ENCODE results near the gene ZNF540. TPM values are rescaled to one million over a fixed set of nuclear protein-coding genes. Genes with fewer than 3 reads are reported as not detected.
A peak's percentile ranks its signal among the peaks of the same experiment; 100 is the strongest.
"Not testable (repeated sequence)": the region's sequence is repeated elsewhere in the genome, so short reads cannot be mapped to it uniquely, and the experiment has no call there.

Gene ZNF540
- total RNA-seq (2014; rRNA removed; shearing (Covaris generic)) = 0.92 TPM in 1 of 2 replicates, not detected in the other
- polyA plus RNA-seq (2015; cell fraction: cytosol; rRNA removed) = 0.19 and 0.39 TPM in 2 replicates
- polyA plus RNA-seq (2015; cell fraction: nucleus; rRNA removed) = 1.3 and 2.2 TPM in 2 replicates

- in situ Hi-C loops (cut with HindIII; ENCODE audit: low pct_unique_long_range_greater_than_20kb, low sequenced_read_pairs) = no loop called here
- DNase-seq (ENCODE audit: low read depth, low spot score) = peak; percentile 89
Observed at GRCh38 chr19:37594304-37594981, at the start of gene ZNF540, which contains the start of gene ZNF571. TSS of gene ZNF540 (plus strand) at chr19:37594876. CDS start at chr19:37598448, 3,572 bp downstream. TSS of gene ZNF571 (minus strand) at chr19:37594792. CDS start at chr19:37586676, 8,116 bp downstream.

GRCh38 chr19:37551129-37551993 lies 43.3 kb upstream of the ZNF540 start:
- in situ Hi-C loops (cut with HindIII; ENCODE audit: low pct_unique_long_range_greater_than_20kb, low sequenced_read_pairs) = no loop called here
- peak; percentile 75 for DNase-seq (ENCODE audit: low read depth, low spot score)

- DNase-seq (ENCODE audit: low read depth, low spot score) = no peak
- in situ Hi-C loops (cut with HindIII; ENCODE audit: low pct_unique_long_range_greater_than_20kb, low sequenced_read_pairs) = no loop called here
Observed at GRCh38 chr19:37563518-37563917, 31.2 kb upstream of the ZNF540 start.

- in situ Hi-C loops (cut with HindIII; ENCODE audit: low pct_unique_long_range_greater_than_20kb, low sequenced_read_pairs) = no loop called here
- no peak for DNase-seq (ENCODE audit: low read depth, low spot score)
Observed at GRCh38 chr19:37564624-37565369, 29.9 kb upstream of the ZNF540 start.

DNA sequence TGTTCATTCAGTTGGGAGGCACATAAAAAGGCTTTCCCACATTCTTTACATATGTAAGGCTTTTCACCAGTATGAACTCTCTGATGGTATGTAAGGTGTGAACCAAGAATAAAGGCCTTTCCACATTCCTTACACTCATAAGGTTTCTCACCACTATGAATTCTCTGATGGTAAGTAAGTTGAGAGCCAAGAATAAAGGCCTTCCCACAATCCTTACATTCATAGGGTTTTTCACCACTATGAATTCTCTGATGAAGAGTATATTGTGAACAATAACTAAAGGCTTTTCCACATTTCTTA lies 29.4 kb upstream of the ZNF540 start:
- in situ Hi-C loops (cut with HindIII; ENCODE audit: low pct_unique_long_range_greater_than_20kb, low sequenced_read_pairs) = no loop called here
- no peak for DNase-seq (ENCODE audit: low read depth, low spot score)

GRCh38 chr19:37572203-37572602 lies 22.5 kb upstream of the ZNF540 start:
- no peak for DNase-seq (ENCODE audit: low read depth, low spot score)
- in situ Hi-C loops (cut with HindIII; ENCODE audit: low pct_unique_long_range_greater_than_20kb, low sequenced_read_pairs) = no loop called here

DNA sequence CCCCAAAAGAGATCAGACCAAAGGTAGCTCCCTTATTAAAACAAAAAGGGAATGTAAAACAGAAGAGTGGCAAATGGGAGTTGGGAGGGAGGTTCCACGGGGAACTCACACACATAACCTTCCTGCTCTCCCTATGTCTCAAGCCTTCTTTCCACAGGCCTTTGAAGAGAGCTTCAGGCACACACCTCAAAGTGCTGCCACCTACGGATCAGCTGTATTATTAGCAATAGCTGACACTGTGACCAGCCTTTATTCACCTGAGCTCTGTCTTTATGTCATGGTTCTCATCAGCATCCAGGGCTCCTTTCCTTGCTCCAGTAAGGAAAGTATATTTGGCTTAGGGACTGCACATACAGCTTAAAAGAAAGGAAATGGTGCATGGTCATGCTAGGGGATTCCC lies 11.3 kb upstream of the ZNF540 start:
- in situ Hi-C loops (cut with HindIII; ENCODE audit: low pct_unique_long_range_greater_than_20kb, low sequenced_read_pairs) = no loop called here
- no peak for DNase-seq (ENCODE audit: low read depth, low spot score)

DNA sequence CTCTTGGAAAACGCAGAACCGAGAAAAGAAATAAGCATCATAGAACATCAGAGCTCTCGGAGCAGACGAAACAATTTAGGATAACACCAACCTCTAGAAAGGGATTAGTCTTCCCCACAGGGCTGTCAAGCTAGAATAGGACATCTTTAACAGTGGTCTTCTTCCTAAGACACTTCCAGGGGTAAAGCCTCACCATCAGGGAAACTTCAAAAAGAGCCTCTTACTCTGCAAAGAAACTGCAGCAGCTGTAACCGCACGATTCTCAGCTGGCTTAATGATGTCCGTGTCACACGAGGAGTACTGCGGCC lies 726 bp upstream of the ZNF540 start:
- in situ Hi-C loops (cut with HindIII; ENCODE audit: low pct_unique_long_range_greater_than_20kb, low sequenced_read_pairs) = no loop called here
- no peak for DNase-seq (ENCODE audit: low read depth, low spot score)

- no peak for DNase-seq (ENCODE audit: low read depth, low spot score)
- in situ Hi-C loops (cut with HindIII; ENCODE audit: low pct_unique_long_range_greater_than_20kb, low sequenced_read_pairs) = no loop called here
Observed at GRCh38 chr19:37594982-37595382, 306 bp downstream of the ZNF540 start.

- DNase-seq (ENCODE audit: low read depth, low spot score) = no peak
- in situ Hi-C loops (cut with HindIII; ENCODE audit: low pct_unique_long_range_greater_than_20kb, low sequenced_read_pairs) = no loop called here
Observed at GRCh38 chr19:37635076-37636056, 40.7 kb downstream of the ZNF540 start.

- DNase-seq (ENCODE audit: low read depth, low spot score) = no peak
- in situ Hi-C loops (cut with HindIII; ENCODE audit: low pct_unique_long_range_greater_than_20kb, low sequenced_read_pairs) = no loop called here
Observed at GRCh38 chr19:37654118-37654517, 59.4 kb downstream of the ZNF540 start.

DNA sequence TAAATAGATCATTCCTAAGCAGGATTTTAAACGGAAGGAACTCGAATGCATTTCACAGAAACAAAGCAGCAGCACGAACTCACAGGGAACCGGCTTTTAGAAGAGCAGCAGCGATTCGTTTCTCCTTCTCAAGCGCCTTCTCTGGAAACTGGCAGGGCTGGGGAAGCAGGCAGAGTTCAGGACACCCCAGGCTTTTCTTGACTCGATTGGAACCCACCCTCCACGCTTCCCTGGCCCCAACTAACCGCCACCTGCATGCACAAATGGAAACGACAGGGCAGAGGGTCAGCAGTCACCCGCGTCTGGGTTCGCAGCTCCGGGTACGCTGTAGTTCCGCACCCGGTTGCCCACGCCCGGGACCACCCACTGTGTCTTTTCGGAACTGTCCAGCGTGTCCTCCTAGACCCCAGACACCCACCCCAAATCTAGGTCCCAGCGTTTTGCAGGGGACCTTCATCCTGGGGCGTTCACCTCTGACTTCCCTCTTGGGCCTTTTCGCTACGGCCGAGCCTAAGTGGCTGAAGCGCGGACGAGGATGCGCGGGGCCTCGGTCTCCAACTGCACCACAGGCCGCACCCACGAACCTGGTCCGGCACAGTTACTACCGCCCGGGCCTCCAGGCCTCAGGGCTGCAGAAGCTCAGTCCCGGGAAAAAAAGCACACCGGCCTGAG lies 60.1 kb downstream of the ZNF540 start:
- DNase-seq (ENCODE audit: low read depth, low spot score) = peak; percentile 19
- in situ Hi-C loops (cut with HindIII; ENCODE audit: low pct_unique_long_range_greater_than_20kb, low sequenced_read_pairs) = no loop called here

- peak; percentile 79 for DNase-seq (ENCODE audit: low read depth, low spot score)
- in situ Hi-C loops (cut with HindIII; ENCODE audit: low pct_unique_long_range_greater_than_20kb, low sequenced_read_pairs) = no loop called here
Observed at GRCh38 chr19:37655301-37655688, 60.6 kb downstream of the ZNF540 start, which contains the start of gene ZFP30. TSS of gene ZFP30 (minus strand) at chr19:37655465. CDS start at chr19:37647822, 7,643 bp downstream.

DNA sequence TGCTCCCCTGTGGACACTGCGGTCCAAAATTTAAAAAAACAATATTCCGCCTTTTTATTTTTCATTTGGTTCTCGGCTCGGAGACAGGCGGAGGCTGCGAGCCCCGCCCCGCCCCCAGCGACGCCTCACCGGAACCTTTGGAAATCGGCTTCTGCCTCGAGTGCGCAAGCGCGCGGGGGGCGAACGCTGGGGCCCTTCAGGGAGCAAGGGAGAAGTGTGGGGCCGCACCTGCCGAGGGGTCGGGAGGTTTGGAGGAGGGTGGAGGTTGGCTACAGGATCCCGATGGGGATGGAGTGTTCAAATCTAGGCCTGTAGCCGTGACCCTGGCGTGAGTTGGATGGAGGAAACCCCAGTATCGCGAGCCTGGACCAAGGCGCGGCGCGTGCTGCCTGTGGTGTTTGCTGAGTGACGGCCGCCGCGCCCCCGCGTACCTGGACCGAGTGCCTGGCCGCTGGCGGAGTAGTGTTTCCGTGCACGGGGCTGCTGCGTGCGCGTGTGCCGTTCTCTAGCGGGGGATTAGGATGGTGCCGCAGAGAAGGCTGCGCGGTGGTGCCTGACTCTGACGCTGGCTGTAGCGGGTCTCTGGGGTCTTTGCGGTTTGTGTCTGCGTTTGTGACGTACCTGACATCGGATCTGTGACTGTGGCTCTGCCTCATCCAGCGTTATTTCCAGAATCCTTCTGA lies 61.2 kb downstream of the ZNF540 start:
- peak; percentile 73 for DNase-seq (ENCODE audit: low read depth, low spot score)
- in situ Hi-C loops (cut with HindIII; ENCODE audit: low pct_unique_long_range_greater_than_20kb, low sequenced_read_pairs) = no loop called here

- in situ Hi-C loops (cut with HindIII; ENCODE audit: low pct_unique_long_range_greater_than_20kb, low sequenced_read_pairs); DNase-seq (ENCODE audit: low read depth, low spot score): not testable (repeated sequence)
Observed at GRCh38 chr19:37657157-37657556, 62.5 kb downstream of the ZNF540 start.
